GM23338 (cell line): Measurements from ENCODE around the gene FUT8.

Experiments
- CREB1 ChIP-seq: fragments of 250-450 bp; sonication (Bioruptor Pico); IDR thresholded peaks from 2 replicates; pipeline ENCODE4 v1.5.0; 2020; ENCODE audit warnings: low read depth, mild to moderate bottlenecking, moderate library complexity
- EZH2 ChIP-seq: fragments of 200-600 bp; sonication (generic); IDR thresholded peaks from one replicate; pipeline ENCODE4 v1.8.0; 2017; ENCODE audit warnings: antibody characterized with exemption, mild to moderate bottlenecking, low read depth; ENCODE audit not compliant: unreplicated experiment
- EZH2phosphoT487 ChIP-seq: fragments of 200-600 bp; sonication (generic); IDR thresholded peaks from one replicate; pipeline ENCODE4 v1.8.1; 2018; ENCODE audit warnings: antibody characterized with exemption; ENCODE audit not compliant: unreplicated experiment
- JUNB ChIP-seq: IDR thresholded peaks from one replicate; pipeline ENCODE4 v1.6.1; 2016; ENCODE audit warnings: antibody characterized with exemption; ENCODE audit not compliant: unreplicated experiment
- NANOG ChIP-seq: IDR thresholded peaks from 2 replicates; pipeline ENCODE4 v1.6.1; 2016; ENCODE audit warnings: antibody characterized with exemption, borderline replicate concordance
- POLR2AphosphoS5 ChIP-seq: IDR thresholded peaks from 2 replicates; pipeline ENCODE4 v1.6.1; 2016; ENCODE audit warnings: antibody characterized with exemption, low read depth
- STAT1 ChIP-seq: IDR thresholded peaks from one replicate; pipeline ENCODE4 v1.6.1; 2016; ENCODE audit warnings: antibody characterized with exemption; ENCODE audit not compliant: unreplicated experiment
- ZNF114 ChIP-seq: fragments of 250-450 bp; sonication (Bioruptor Pico); IDR thresholded peaks from 2 replicates; pipeline ENCODE4 v1.5.0; 2020; ENCODE audit warnings: mild to moderate bottlenecking, moderate library complexity
- ZNF331 ChIP-seq: fragments of 250-450 bp; sonication (Bioruptor Pico); IDR thresholded peaks from 2 replicates; pipeline ENCODE4 v1.5.0; 2020; ENCODE audit warnings: low read depth, mild to moderate bottlenecking, moderate library complexity
- TF ChIP-seq, protein P1 (sequence below), 2 experiments: fragments of 200-600 bp in 1 of 2; sonication (generic) in 1 of 2; conservative IDR thresholded peaks; 2 replicates each; pipeline versions ENCODE4 v1.5.1 to v1.6.1; 2016 to 2017; ENCODE audit warnings: antibody characterized with exemption in 2 of 2, low read depth in 2 of 2, mild to moderate bottlenecking in 2 of 2, moderate library complexity in 1 of 2
- TF ChIP-seq, protein P2 (sequence below): IDR thresholded peaks from one replicate; pipeline ENCODE4 v1.6.1; 2018; ENCODE audit warnings: antibody characterized with exemption; ENCODE audit not compliant: unreplicated experiment
- TF ChIP-seq, protein P3 (sequence below): IDR thresholded peaks from 2 replicates; pipeline ENCODE4 v1.6.1; 2016; ENCODE audit warnings: antibody characterized with exemption

DNA sequence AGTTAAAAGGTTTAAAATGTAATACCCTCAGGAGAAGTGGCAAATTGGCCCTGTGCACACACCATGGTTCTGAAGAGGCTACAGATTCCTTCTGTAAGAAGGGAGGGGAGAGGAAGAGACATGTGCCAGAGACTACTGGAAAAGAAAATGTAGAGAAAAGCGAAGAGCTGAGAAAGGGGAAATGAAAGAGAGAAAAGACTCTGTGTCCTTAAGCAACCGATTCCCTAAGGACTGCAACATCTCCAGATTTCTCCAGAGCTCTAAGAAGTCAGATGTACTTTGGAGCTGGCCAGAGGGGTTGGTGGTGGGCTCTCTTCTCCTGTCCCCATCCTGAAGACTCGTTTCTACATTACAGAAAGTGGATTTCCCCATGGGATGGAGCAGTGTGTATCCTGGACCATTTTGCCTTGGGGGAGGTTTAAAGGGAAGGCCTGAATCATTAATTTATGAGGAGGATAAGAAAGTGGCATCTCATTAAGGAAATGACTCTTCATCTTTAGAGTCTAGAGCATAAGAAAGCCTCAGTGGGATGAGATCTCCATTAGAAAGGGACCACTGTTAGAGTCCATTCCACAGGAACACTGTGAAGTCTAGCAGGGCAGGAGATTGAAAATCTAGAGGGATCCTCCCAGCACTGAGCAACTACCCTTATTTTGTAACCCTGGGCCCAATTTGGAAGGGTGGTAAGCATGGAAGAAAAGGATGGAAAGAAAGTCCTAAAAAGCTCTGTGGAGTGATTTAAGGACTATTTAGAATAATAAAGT lies 45.5 kb upstream of the FUT8 start:
- TF ChIP-seq, protein P1, sequence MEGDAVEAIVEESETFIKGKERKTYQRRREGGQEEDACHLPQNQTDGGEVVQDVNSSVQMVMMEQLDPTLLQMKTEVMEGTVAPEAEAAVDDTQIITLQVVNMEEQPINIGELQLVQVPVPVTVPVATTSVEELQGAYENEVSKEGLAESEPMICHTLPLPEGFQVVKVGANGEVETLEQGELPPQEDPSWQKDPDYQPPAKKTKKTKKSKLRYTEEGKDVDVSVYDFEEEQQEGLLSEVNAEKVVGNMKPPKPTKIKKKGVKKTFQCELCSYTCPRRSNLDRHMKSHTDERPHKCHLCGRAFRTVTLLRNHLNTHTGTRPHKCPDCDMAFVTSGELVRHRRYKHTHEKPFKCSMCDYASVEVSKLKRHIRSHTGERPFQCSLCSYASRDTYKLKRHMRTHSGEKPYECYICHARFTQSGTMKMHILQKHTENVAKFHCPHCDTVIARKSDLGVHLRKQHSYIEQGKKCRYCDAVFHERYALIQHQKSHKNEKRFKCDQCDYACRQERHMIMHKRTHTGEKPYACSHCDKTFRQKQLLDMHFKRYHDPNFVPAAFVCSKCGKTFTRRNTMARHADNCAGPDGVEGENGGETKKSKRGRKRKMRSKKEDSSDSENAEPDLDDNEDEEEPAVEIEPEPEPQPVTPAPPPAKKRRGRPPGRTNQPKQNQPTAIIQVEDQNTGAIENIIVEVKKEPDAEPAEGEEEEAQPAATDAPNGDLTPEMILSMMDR (conservative IDR thresholded peaks at IDR 0.05; ENCODE audit: low read depth in 2 of 2) = no peak
- no peak for TF ChIP-seq POLR2AphosphoS5
- TF ChIP-seq CREB1 (CRISPR knock-in tag) = no peak
- TF ChIP-seq, protein P2, sequence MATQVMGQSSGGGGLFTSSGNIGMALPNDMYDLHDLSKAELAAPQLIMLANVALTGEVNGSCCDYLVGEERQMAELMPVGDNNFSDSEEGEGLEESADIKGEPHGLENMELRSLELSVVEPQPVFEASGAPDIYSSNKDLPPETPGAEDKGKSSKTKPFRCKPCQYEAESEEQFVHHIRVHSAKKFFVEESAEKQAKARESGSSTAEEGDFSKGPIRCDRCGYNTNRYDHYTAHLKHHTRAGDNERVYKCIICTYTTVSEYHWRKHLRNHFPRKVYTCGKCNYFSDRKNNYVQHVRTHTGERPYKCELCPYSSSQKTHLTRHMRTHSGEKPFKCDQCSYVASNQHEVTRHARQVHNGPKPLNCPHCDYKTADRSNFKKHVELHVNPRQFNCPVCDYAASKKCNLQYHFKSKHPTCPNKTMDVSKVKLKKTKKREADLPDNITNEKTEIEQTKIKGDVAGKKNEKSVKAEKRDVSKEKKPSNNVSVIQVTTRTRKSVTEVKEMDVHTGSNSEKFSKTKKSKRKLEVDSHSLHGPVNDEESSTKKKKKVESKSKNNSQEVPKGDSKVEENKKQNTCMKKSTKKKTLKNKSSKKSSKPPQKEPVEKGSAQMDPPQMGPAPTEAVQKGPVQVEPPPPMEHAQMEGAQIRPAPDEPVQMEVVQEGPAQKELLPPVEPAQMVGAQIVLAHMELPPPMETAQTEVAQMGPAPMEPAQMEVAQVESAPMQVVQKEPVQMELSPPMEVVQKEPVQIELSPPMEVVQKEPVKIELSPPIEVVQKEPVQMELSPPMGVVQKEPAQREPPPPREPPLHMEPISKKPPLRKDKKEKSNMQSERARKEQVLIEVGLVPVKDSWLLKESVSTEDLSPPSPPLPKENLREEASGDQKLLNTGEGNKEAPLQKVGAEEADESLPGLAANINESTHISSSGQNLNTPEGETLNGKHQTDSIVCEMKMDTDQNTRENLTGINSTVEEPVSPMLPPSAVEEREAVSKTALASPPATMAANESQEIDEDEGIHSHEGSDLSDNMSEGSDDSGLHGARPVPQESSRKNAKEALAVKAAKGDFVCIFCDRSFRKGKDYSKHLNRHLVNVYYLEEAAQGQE = no peak
- no peak for TF ChIP-seq STAT1
- TF ChIP-seq ZNF114 (CRISPR knock-in tag) = no peak
- no peak for TF ChIP-seq EZH2
- TF ChIP-seq, protein P3, sequence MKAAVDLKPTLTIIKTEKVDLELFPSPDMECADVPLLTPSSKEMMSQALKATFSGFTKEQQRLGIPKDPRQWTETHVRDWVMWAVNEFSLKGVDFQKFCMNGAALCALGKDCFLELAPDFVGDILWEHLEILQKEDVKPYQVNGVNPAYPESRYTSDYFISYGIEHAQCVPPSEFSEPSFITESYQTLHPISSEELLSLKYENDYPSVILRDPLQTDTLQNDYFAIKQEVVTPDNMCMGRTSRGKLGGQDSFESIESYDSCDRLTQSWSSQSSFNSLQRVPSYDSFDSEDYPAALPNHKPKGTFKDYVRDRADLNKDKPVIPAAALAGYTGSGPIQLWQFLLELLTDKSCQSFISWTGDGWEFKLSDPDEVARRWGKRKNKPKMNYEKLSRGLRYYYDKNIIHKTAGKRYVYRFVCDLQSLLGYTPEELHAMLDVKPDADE = no peak
- TF ChIP-seq EZH2phosphoT487 = no peak
- no peak for TF ChIP-seq ZNF331 (CRISPR knock-in tag)
- TF ChIP-seq NANOG = no peak
- no peak for TF ChIP-seq JUNB
